ENCODE measurements around the gene VIPAS39.

Gene VIPAS39

DNA sequence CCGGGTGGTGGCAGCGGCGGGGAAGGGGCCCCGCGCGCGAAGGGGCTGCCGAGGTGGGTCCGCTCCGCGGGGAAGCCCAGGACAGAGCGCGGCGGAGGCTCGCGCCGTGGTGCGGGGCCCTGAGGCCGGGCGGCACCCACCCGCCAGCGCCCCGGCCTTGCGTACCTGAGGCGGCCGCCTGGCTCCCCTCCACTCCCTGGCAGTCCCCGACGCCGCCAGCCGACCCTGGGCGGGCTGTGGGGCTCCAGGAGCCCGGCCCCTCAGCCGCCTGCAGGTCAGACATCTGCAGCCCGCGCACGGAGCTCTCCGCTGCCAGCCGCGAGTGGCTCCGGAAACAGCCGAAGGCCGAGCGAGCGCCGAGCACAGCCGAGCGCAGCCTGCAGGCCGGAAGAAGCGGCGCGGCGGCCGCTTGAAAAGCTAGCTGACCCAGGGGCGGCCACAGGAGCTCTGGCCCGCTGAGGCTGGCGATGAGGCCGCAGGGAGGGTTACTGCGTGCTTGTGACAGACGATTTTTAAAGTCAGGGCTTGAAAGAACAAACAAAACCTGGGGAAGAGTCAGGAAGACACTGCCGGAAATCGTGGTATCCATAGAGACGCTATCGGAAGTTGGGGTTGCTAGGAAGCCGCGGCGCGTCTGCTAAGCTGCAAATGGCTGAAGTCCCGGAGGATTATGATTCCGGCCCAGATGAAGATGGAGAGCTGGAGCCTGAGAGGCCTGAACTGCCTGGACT, 80.5 kb downstream of the VIPAS39 start, which contains the start of the genes SAMD15 and TMED8:
SAMD15 (plus strand) TSS at position 609 of the 731 bp plus-strand sequence; CDS start at position 649, 40 bp downstream.
TMED8 (minus strand) TSS at position 324 of the 731 bp plus-strand sequence; CDS start at position 283, 41 bp downstream.
- Histone ChIP-seq H3K27me3 (ENCODE audit: low read length) (no peaks in the 10 kb centered on the region), H2AFZ (ENCODE audit: low read depth, low read length, severe bottlenecking) (peak within 1 kb of the TSS; percentile 95), H3K79me2 (ENCODE audit: insufficient read depth, low read length) (peaks cover 38% of the 10 kb centered on the region), H3K9me3 (ENCODE audit: insufficient read depth, low read length) (no peaks in the 10 kb centered on the region), H3F3A (ENCODE audit: insufficient read depth) (peaks cover 28% of the 10 kb centered on the region), H3K4me3 (ENCODE audit: insufficient read depth, low read length, poor library complexity, severe bottlenecking) (peak within 1 kb of the TSS; percentile 89), H3K9me2 (replicated peaks; ENCODE audit: insufficient read depth, low read length) (no peaks in the 10 kb centered on the region), H3K9ac (ENCODE audit: low read length) (peak within 1 kb of the TSS; percentile 93), H3K36me3 (ENCODE audit: low read length) (no peaks in the 10 kb centered on the region), H3K4me2 (ENCODE audit: low read depth, low read length, poor library complexity, severe bottlenecking) (peak within 1 kb of the TSS; percentile 95), H3K27ac (ENCODE audit: low read depth, low read length) (peak within 1 kb of the TSS; percentile 96), H4K20me1 (ENCODE audit: low read depth, low read length) (no peaks in the 10 kb centered on the region)
- TF ChIP-seq EZH2phosphoT487 (conservative IDR thresholded peaks at IDR 0.05; ENCODE audit: low read length) (no peak), CTCF (IDR thresholded peaks at IDR 0.05; ENCODE audit: insufficient read depth, low read length, poor library complexity, severe bottlenecking) (no peak)

Data from SU-DHL-6 (cell line).